ENCODE measurements around the gene PRICKLE4.

DNA sequence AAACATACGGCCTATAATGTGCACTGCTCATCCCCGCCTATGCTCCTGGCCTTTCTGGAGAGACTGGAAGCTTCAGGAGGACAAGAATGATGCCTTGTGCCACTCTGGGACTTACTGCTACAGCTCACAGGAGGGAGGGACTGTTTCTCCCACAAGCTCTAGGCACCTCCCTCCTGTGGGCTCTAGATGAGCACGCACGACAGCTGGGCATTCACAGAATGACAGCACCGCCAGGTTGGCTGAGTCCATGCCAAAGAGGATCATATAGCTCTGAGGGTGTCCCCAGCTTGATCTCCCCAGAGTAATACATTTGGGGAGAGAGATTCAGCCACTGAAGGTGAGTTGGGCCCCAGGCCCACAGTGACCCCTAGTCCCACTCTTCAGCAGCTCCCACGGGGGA, 23.3 kb upstream of the PRICKLE4 start:
- TF ChIP-seq YY1 (IDR thresholded peaks at IDR 0.05; ENCODE audit: insufficient read depth, insufficient read length) (no peak), ZNF274 (IDR thresholded peaks at IDR 0.05; ENCODE audit: low read depth, low read length) (no peak), SUZ12 (IDR thresholded peaks at IDR 0.05; ENCODE audit: extremely low read depth, insufficient read depth, insufficient read length) (no peak)
